Iris pigment epithelial cell (primary cell): ENCODE measurements around the gene ITPR3.

Experiments used
- DNase-seq: peaks from one replicate; pipeline ENCODE4 v3.0.0-alpha.2; 2011; ENCODE audit warnings: low read depth

The ITPR3 gene

GRCh38 chr6:33686981-33687975 is 66.2 kb downstream of the ITPR3 start:
- DNase-seq: no peak

- no peak for DNase-seq
Observed at GRCh38 chr6:33688006-33688405, 66.9 kb downstream of the ITPR3 start.

GRCh38 chr6:33688451-33689147 is 67.5 kb downstream of the ITPR3 start:
- DNase-seq: no peak

- DNase-seq: no peak
Observed at GRCh38 chr6:33689148-33689494, 68.0 kb downstream of the ITPR3 start.

GRCh38 chr6:33689879-33690278 is 68.8 kb downstream of the ITPR3 start:
- DNase-seq: no peak

GRCh38 chr6:33690766-33691165 is 69.6 kb downstream of the ITPR3 start:
- DNase-seq: no peak

GRCh38 chr6:33691456-33692077 is 70.4 kb downstream of the ITPR3 start:
- DNase-seq: no peak

- DNase-seq: peak; percentile 28
Observed at GRCh38 chr6:33692078-33692759, 71.1 kb downstream of the ITPR3 start.

GRCh38 chr6:33692760-33693158 is 71.6 kb downstream of the ITPR3 start:
- peak; percentile 31 for DNase-seq

- no peak for DNase-seq
Observed at GRCh38 chr6:33693186-33694105, 72.3 kb downstream of the ITPR3 start.

GRCh38 chr6:33694401-33694931 is 73.3 kb downstream of the ITPR3 start:
- DNase-seq: peak; percentile 38

GRCh38 chr6:33694977-33695376 is 73.9 kb downstream of the ITPR3 start:
- no peak for DNase-seq

- DNase-seq: no peak
Observed at GRCh38 chr6:33695451-33695887, 74.3 kb downstream of the ITPR3 start.

- DNase-seq: no peak
Observed at GRCh38 chr6:33696076-33696475, 75.0 kb downstream of the ITPR3 start.

GRCh38 chr6:33696548-33697518 is 75.7 kb downstream of the ITPR3 start:
- peak; percentile 63 for DNase-seq

GRCh38 chr6:33697845-33698244 is 76.7 kb downstream of the ITPR3 start:
- DNase-seq: no peak

GRCh38 chr6:33698494-33698893 is 77.4 kb downstream of the ITPR3 start:
- no peak for DNase-seq

GRCh38 chr6:33699131-33699530 is 78.0 kb downstream of the ITPR3 start:
- no peak for DNase-seq

- no peak for DNase-seq
Observed at GRCh38 chr6:33699739-33700138, 78.6 kb downstream of the ITPR3 start.
